SKM-1 treated with dmso at 0.1 percent for 144 hours (cell line): ENCODE measurements around the gene STARD5.
"Not testable (repeated sequence)": the region's sequence is repeated elsewhere in the genome, so short reads cannot be mapped to it uniquely, and the experiment has no call there.

Experiments used
- DNase-seq: peaks from one replicate; lab custom pipeline; 2025; ENCODE audit not compliant: unreplicated experiment; lab: John Stamatoyannopoulos, UW

Gene STARD5

DNA sequence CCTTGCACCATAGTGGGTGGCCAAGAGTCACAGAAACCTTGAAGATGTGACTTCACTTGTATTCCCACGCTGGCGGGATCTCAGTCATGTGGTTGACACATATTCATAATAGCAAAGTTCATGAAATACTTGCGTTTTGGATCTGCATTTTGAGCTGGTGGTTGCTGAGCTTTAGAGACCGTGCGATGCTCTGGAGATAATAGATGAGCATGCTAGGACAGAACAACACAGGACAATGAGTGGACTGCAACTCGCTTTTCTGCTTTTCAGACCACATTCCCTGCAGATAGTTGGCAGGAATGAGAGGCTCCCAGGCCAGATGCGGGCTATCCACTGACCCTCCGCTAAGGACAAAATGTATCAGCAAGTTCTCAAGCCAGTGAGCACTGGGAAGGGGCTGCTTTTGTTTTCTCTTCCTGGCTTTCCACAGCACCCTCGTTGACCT is 13.8 kb upstream of the STARD5 start:
- no peak for DNase-seq

DNA sequence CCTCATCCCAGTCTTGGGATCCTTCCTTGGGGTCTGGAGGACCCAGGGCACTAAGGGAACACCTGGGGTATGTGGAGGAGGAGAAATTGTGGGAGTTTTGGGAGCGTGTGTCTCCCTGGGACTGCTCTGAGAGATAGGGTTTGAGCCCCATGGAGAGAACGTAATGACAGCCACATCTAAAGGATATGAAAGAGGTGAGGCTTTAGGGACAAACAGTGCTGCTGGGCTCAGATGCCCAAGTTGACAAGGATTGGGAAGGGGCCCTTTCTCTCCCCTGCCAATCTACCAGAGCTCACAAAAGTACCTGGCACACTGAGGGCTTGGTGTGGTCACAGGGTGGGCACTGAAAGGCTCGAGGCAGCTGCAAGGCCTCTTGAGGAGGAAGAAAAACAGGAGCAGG is 13.3 kb upstream of the STARD5 start:
- no peak for DNase-seq

DNA sequence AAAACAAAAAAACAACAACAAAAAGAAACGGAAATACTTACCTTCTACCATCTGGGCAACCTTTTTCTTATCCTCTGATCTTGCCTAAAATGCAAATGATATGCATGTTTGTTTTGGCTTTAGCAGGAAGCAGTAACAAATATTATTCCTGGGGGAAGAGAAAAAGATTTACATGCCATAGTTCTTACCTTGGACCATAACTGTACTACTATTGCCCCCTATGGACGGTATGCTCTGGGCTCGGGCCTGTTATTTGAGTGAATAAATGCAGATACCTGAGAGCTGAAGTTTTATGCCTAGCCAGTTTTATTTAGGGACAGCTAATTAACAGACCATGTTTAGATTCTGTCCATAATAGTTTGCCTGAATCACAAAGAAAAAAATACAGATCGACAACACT is 12.6 kb upstream of the STARD5 start:
- DNase-seq = no peak

DNA sequence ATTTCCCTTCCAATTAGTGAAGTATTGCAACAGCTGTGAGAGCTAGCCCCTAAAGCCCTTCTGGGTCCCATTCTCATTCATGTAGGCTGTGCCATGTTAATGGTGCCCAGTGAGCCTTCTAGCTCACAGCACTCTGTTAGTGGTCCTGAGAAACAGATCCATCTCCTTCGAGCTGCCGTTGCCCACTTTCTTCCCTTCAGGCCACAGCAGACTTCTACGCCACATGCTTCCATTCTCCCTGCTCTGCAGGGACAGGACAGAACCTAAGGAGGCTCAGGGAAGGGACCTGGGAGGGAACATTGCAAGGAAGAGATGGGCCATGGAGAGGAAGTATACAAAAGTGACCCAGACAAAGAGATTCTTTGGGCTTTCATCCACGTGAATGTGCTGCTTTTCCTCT is 11.7 kb upstream of the STARD5 start:
- no peak for DNase-seq

DNA sequence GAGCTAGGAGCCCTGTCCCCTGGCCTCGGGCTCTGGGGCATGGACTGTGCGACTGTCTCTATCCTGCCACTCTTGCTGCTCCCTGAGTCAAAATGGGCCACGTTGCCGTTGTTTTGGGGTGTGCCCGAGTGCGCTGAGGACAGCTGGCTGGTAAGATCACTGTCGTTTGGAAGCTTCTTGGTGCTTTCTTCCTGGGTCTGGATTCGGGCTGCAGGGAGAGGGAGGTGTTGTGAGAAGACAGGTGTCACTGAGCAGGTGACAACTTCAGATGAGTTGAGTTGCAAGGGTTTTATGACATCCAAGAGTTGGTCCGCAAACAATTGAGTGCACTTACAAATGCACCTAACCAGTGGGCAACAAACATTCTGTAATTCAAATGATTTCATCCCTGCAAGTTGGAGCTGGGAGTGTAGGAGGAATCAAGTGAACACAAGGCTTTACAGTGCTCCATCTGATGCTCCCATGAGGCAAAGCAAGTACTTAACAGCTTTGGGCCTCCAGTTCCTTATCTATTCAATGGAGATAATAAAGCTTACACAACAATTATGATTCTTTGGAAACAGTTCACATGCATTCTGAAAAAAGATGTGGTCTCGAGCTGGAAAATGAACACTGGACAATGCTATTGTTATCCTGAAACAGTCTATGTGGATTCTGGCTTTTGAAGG is 11.0 kb upstream of the STARD5 start:
- no peak for DNase-seq

DNA sequence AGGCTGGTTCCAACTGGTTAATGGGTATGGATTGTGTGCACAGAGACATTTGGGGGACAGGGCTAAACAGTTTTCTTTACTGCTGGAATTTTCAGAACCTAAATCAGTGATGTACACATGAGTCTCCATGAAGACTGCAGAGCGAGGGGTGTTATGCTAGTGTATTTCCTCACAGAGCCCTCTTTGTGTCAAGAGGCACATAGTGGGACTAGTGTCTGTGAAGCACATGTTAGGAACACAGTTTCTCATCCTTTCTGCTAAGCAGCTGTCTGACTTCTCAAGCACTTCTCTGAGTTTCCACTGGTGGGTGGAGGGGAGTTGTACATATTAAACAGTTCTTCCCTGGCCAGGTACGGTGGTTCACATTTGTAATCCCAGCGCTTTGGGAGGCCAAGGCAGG is 9.4 kb upstream of the STARD5 start:
- DNase-seq = no peak

DNA sequence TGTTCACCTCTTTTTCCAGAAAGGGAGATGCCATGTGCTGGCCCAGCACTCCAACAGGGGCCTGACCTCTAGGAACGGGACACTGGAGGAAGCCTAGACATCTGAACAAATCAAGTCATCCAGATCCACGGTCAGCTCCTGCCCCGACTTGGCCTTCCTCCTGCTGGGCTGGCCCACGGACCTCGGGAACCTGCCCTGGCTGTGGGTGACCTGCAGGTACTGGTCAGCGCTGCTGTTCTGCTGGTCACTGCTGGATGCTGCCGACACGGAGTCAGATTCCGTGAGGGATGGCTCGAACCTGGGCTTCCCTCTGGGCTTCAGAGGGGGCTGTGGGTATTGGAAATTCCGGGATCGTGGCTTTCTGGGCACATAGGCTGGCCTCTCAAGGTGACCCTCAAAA is 8.4 kb upstream of the STARD5 start:
- no peak for DNase-seq

DNA sequence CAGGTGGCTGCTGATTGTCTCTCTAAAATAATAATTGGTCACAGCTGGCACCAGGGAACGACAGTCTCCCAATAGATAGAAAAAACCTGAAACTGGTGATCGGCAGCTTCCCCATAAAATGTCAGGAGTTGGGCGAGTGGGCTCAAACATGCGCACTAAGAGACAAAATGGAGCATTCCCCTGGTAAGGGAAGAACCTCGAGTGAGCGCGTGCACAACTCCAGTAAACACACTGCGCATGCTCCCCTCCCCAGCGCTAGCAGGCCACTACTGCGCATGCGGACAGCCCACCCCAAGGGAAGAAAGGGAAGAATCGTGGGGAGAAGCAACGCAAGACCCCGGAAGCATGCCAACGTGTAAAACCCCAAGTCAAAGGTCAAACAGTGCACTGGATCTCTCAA is 7.7 kb upstream of the STARD5 start:
- DNase-seq = no peak

DNA sequence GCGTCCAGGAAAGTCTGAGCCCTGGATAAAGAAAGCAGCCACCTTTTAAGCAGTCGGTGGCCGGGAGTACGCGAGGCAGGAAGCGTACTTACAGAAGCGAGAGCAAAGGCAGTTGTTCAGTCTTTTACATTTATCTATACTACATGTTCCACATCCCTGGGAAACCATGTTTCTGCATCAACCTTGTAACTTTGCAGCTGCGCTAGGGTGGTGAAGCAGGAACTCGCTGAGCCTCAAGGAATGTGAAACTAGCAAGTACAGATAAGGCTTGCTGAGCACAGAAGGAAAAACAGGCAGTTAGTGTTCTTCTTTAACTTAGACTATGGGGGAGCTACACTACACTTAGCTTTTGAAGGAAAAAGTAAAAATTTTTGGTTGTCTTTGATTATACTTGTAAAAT is 7.2 kb upstream of the STARD5 start:
- DNase-seq = not testable (repeated sequence)

DNA sequence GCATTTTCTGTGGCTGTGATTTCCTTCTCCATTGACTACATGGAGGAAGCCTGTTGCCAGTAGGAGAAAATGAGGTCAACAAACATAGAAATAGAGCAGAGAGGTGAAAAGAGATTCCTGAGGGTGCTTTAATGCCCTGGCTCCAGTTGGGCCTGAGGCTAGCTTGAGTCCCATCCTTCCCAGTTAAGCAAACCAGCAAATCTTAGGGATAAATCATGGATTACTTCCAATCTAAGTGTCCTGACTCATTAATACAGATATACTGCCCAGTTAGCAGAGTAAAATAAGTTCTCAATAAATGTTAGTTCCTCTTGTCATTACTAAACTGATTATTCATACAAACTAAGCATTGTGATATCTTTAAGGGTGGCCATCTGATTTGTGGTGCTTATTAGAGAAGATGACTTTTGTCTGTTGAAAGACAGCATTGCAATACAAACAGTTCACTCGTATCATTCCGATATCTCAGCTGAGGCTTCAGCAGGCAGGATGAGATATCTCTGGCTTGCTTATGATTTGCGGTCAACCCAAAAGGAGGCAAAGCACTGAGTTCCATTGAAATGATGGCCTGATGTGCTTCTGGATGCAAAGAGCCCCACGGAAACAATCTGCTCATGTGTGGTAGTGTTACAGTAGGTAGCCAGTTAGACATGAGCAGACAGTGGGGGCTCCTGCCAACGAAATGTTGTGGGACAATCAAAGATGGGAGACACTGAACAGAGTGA is 6.6 kb upstream of the STARD5 start:
- DNase-seq = no peak

DNA sequence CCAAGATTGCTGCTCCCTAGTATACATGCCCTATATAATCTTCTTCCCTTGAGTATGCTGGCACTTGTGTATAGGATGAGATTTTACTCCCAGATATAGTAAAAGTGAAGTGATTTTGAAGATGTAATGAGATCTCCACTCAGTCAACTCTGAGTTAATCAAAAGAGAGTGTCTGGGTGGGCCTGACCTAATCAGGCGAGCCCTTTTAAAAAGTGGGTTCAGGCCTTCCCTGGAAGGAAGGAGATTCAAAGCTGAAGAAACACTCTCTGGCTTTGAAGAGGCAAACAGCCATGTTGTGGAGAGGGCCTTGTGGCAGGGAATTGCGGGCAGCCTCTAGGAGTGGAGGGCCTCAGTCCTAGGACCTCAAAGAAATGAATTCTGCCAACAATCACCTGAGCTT is 5.5 kb upstream of the STARD5 start:
- no peak for DNase-seq

DNA sequence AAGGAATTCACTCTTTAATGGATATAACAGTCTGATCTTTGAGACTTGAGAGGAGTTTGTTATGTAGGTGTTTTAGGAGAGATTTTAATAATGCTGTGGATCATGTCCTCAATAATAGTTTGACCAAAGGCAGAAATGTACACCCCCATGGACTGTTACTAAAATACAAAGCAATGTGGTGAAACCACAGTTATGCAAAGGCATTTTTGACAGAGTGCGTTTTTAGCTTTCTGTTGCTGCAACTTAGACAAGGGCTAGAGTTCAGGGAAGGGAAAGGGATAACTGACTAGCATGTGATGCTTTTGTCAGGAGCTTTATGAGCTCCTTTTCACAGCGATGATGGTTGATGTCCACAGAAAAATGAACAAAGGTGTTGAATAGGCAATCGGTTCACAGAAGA is 3.6 kb upstream of the STARD5 start:
- DNase-seq = no peak

DNA sequence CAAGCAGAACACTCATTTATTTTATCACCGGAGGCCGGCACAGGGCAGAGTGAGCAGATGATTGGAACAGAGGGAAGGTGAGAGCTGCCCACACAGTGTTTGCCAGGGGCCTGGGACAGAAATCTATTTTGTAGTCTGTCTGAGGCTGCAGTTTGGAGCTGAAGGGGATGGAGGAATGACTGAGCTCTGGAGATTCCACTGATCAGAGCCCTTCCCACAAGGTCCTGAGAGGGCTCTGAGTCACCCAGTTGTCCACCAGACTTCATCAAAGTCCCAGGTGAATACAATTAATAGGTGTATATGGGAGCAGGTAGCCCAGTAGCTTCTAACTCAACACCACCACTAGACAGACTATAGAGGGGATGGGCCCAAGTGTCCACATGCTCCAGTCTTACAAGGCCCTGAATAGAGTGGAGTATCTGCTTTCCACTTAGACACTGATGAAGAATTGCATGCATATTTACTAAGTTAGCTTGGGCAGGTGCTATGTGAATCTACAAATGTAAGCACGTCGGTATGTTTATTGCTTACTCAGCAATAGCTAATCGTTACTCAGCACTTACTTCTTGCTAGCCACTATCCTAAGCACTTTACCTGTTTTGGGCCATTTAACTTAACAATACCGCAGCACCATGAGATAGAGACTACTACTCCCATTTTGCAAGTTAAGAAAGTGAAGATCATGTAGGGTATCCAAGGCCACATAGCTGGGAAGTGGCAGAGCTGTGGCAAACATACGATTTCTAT is 2.7 kb upstream of the STARD5 start:
- no peak for DNase-seq

DNA sequence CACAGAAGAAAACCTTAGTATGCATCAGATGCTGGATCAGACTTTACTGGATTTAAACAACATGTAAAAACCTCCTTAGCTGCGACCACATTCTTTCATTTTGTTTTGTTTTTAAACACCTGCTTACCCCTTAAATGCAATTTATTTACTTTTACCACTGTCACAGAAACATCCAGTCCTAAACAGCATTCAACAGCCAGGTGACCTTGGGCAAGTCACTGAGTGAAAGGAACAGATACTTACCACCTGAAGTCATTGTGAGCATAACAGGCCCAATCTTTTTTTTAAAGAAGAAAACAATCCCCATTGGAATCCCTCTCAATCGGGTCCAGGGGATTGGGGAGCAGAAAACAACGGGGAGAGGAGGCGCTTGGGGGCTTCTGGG is 390 bp downstream of the STARD5 start:
- no peak for DNase-seq

DNA sequence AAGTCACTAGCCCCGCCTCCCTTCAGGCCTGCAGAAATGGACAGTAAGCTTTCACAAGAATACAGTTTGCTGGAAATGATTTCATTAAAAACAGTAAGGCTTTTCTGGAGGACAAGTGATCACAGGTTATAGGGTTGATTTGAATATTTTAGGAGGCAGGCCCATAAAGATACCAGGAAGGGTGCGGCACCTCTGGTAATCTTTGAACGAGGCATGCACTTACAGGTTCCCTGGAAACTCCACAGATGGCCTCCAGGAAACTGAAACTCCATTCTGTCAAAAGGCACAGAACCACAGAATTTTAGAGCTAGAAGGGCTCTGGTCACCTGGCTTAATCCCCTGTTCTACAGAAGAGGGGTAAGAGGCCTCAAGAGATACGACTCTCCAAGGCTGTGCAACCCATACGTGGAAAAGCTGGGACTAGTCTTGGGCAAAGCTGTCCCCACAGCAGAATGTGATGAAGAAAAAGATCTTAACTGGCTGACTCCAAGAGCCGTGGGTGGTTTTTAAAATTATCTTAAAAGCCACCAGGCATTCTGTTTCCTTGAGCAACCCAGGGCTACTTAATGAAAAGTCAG is 1.2 kb downstream of the STARD5 start:
- DNase-seq = no peak

DNA sequence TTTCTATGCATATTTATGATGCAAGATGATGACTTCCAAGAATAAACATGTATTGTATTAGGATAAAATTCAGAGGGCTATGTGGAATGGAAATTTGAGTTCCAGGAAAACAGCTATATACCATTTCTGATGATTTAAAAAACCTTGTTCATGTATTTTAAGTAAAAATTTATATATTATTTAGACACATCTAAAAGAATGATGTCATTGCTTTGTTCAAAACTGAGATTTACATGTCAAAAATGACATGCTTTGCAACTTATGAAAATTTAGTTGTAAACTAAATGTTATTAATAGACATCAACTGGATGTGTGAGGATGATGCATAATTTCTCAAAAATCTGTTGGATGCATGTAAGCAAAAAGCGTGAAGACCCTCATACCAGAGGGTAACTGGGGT is 2.3 kb downstream of the STARD5 start:
- DNase-seq = no peak

DNA sequence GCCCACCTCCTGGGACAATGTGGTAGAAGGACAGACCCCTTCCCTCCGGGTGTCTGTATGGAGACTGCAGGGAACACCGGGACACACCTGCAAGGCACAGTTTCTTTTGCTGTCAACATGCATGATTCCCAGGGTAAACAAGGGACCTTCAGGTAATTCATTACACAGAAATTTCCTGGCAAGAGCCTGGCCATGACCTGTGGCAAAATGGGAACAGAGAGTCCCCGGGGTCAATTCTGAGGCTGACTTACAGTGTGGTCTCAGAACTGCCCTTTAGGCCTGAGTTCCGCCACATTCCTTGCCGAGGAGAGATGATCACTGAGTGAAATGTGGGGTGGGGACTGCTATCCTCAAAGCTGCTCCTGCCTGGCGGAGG is 6.3 kb downstream of the STARD5 start:
- no peak for DNase-seq

DNA sequence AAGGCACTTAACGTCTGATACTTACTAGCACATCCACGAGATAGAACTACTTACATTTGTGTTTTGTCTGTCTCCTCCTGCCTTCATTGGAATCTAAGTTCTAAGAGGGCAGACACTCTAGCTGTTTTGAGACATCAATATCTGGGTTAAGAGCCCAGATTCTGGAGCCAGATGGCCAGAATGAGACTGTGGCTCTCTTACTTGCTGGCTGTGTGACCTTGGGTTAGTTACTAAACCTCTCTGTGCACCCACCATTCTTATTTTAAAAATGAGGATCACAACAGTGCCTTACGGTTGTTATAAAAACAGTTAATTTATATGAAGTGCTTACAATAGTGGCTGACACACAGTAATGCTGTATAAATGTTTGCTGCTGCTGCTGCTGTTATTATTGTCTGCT is 7.7 kb downstream of the STARD5 start:
- no peak for DNase-seq

DNA sequence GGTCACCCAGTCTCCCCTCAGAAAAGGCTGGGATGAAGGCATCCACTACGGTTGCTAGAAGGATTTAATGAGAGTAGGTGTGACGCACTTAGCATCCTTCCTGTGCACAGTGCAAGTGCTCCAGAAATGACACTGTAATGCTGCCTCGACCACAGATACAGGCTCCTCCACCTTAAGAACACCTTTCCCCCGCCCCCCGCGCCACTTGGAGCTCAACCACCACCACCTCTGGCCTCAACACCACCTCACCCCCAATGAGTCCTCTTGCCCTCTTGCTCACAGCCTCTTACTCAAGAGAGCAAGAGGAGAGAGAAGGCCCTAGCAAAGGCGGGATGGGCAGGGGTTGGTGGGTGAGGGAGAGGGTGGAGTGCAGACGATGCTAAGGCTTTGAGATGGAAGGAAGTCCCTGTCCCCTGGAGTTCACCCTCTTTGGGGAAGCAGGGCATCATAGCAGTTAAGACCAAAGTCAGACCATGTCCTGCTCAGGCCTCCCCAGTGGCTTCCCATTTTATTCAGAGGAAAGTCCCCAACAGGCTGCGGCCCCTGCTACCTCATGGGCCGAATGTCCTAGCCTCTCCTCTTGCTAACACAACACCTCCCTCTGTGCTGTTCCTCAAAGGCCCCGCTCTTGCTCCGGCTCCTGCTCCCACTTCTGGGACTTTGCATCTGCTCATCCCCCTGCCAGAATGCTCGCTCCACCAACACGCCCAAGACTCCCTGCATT is 8.3 kb downstream of the STARD5 start:
- DNase-seq = no peak

DNA sequence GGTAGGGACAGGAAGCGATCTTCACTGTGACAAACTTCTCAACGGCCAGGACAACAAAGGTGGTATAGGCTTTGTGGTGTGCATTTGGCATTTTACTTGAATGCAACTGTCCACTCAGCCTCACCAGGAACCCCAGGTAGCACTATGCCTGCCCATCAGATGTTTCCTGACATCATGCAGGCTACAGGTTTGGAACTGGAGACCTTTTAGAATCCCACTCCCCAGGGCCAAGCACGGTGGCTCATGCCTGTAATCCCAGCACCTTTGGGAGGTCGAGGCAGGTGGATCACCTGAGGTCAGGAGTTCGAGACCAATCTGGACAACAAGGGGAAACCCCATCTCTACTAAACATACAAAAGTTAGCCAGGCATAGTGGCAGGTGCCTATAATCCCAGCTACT is 9.6 kb downstream of the STARD5 start:
- DNase-seq = no peak

DNA sequence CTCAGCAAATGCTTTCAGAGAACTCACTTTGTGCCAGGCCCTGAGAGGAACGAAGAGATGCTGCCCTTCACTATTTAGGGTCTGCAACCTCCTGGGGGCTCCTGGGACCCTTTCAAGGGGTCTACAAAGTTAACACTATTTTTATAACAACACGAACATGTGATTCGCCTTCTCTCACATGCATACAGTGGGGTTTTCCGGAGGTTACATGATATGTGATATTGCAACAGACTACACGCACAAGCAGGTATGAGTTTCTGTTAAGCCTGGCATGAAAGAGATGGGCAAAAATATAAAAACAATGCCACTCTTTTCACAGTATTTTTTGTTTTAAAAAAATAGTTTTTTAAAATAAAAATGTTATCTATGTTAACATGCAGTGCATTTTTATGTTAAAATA is 10.3 kb downstream of the STARD5 start:
- DNase-seq = no peak
